Stimulated activated effector memory CD8-positive, alpha-beta T cell treated with anti-CD3 and anti-CD28 coated beads, Interleukin-12 subunit alpha, Interleukin-12 subunit beta, amount 100 ng/mL, for 72 hours (primary cell): ENCODE data around the gene FNDC3B.

Experiments
- ATAC-seq: fragments of 150-1000 bp; cut with Tn5 transposase; 2 replicates; pipeline ENCODE4 v1.10.0; 2021
- DNase-seq, 2 donors: peaks; one replicate each; pipeline ENCODE4 v3.0.0; 2021 to 2022; ENCODE audit warnings: low spot score in 2 of 2
- H3K27ac Mint-ChIP-seq: one replicate; pipeline ENCODE4 v1.8.0; 2022; ENCODE audit warnings: mild to moderate bottlenecking, mixed read lengths
- H3K36me3 Mint-ChIP-seq: one replicate; pipeline ENCODE4 v1.8.0; 2022; ENCODE audit warnings: mild to moderate bottlenecking, mixed read lengths
- H3K4me1 Mint-ChIP-seq: one replicate; pipeline ENCODE4 v1.8.0; 2022; ENCODE audit warnings: mixed read lengths
- H3K4me3 Mint-ChIP-seq: one replicate; pipeline ENCODE4 v1.8.0; 2022; ENCODE audit warnings: mild to moderate bottlenecking, mixed read lengths
- H3K9me3 Mint-ChIP-seq: one replicate; pipeline ENCODE4 v1.8.0; 2022; ENCODE audit warnings: mixed read lengths

FNDC3B gene

GRCh38 chr3:172268868-172269267 is 229.5 kb downstream of the FNDC3B start:
- Mint-ChIP-seq H3K36me3 (peaks cover 22% of the 10 kb centered on the region), H3K9me3 (no peaks in the 10 kb centered on the region), H3K4me1 (no peaks in the 10 kb centered on the region), H3K27ac (no peak overlapping the region), H3K4me3 (no peak overlapping the region)
- ATAC-seq (no peak), DNase-seq (no peak)

- no peaks in the 10 kb centered on the region for H3K4me1 Mint-ChIP-seq
- ATAC-seq (no peak), DNase-seq (no peak)
- no peaks in the 10 kb centered on the region for H3K9me3 Mint-ChIP-seq
- H3K4me3 Mint-ChIP-seq: no peak overlapping the region
- peaks cover 20% of the 10 kb centered on the region for H3K36me3 Mint-ChIP-seq
- H3K27ac Mint-ChIP-seq: no peak overlapping the region
These were observed 231.3 kb downstream of the FNDC3B start for GRCh38 chr3:172270557-172271166.

GRCh38 chr3:172271386-172271976 is 232.1 kb downstream of the FNDC3B start:
- Mint-ChIP-seq H3K36me3 (peaks cover 23% of the 10 kb centered on the region), H3K9me3 (no peaks in the 10 kb centered on the region), H3K4me3 (no peak overlapping the region), H3K4me1 (no peaks in the 10 kb centered on the region), H3K27ac (no peak overlapping the region)
- DNase-seq (no peak), ATAC-seq (no peak)

DNA sequence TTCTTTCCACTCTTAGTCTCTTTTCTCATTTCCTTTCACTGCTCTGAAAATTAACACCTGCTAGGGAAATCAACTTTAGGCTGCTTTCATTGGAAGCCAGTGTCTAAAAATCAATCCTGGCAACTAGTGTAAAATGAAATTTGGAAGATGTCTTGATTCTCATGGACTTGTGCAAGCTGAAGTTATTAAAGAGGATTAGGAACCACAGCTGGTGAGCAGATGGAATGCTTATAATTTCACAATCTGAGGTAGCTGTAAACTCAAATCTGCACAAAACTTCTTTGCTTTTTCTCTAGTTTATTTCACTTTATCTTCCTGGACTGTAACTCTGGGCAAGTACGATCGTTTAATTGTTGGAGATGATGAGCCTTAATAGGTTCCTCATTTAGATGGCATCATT is 233.3 kb downstream of the FNDC3B start:
- H3K27ac Mint-ChIP-seq: no peak overlapping the region

GRCh38 chr3:172273378-172273777 is 234.0 kb downstream of the FNDC3B start:
- Mint-ChIP-seq H3K36me3 (peaks cover 18% of the 10 kb centered on the region), H3K27ac (no peak overlapping the region), H3K4me1 (no peaks in the 10 kb centered on the region), H3K9me3 (no peaks in the 10 kb centered on the region), H3K4me3 (no peak overlapping the region)
- DNase-seq: no peak
- no peak for ATAC-seq

More for the DNA sequence above, 233.3 kb downstream of the FNDC3B start:
- DNase-seq (no peak), ATAC-seq (no peak)
- Mint-ChIP-seq H3K36me3 (peaks cover 18% of the 10 kb centered on the region), H3K9me3 (no peaks in the 10 kb centered on the region), H3K4me3 (no peak overlapping the region), H3K4me1 (no peaks in the 10 kb centered on the region)

DNA sequence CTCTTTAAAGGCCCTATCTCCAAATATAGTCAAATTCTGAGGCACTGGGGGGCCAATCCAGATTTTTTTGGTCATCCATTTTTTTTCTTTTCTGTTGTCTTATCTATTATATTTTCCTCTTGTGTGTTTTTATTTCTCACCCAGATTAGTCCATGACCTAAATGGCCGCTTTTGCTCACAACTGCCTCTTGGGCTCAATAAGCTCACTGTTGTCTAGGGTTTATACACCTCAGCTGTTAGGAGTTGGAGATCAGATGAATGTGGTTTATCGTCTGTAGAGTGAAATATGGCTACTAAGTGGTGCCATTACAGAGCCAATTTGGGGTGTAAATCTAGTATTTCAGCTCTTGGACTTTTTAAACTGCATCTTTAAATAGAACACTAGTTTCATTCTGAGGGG is 235.5 kb downstream of the FNDC3B start:
- DNase-seq (no peak), ATAC-seq (no peak)
- no peak overlapping the region for H3K27ac Mint-ChIP-seq
- H3K36me3 Mint-ChIP-seq: peaks cover 11% of the 10 kb centered on the region
- no peaks in the 10 kb centered on the region for H3K4me1 Mint-ChIP-seq
- no peak overlapping the region for H3K4me3 Mint-ChIP-seq
- H3K9me3 Mint-ChIP-seq: no peaks in the 10 kb centered on the region

DNA sequence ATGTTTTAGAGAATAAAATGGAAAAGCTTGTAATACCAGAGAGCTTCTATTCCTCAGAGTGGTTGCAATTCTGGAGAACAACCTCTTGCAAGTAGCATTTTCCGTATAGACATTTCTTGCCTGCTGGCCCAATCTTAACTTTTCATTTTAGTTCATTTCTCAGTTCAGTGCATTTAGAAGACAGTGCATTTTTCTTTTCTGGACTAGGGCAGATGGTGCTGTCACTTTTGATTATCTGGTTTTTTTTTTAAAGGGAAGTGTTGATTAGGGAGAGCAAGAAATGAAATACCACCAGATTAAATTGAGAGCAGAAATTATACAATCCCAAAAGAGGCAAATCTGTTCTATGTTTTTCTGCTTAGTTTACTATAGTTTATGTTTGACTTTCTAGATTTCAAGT is 236.2 kb downstream of the FNDC3B start:
- Mint-ChIP-seq H3K4me1 (no peaks in the 10 kb centered on the region), H3K4me3 (no peak overlapping the region), H3K36me3 (peaks cover 7% of the 10 kb centered on the region), H3K9me3 (no peaks in the 10 kb centered on the region), H3K27ac (peak overlapping the region; percentile 63)
- no peak for ATAC-seq
- DNase-seq: no peak

GRCh38 chr3:172276103-172276502 is 236.7 kb downstream of the FNDC3B start:
- ATAC-seq (no peak), DNase-seq (no peak)
- H3K36me3 Mint-ChIP-seq: peaks cover 7% of the 10 kb centered on the region
- H3K9me3 Mint-ChIP-seq: no peaks in the 10 kb centered on the region
- H3K27ac Mint-ChIP-seq: peak overlapping the region; percentile 63
- H3K4me1 Mint-ChIP-seq: no peaks in the 10 kb centered on the region
- no peak overlapping the region for H3K4me3 Mint-ChIP-seq

GRCh38 chr3:172277151-172277652 is 237.8 kb downstream of the FNDC3B start:
- Mint-ChIP-seq H3K27ac (no peak overlapping the region), H3K9me3 (no peaks in the 10 kb centered on the region), H3K4me1 (no peaks in the 10 kb centered on the region), H3K36me3 (peaks cover 7% of the 10 kb centered on the region), H3K4me3 (no peak overlapping the region)
- no peak for ATAC-seq
- no peak for DNase-seq

DNA sequence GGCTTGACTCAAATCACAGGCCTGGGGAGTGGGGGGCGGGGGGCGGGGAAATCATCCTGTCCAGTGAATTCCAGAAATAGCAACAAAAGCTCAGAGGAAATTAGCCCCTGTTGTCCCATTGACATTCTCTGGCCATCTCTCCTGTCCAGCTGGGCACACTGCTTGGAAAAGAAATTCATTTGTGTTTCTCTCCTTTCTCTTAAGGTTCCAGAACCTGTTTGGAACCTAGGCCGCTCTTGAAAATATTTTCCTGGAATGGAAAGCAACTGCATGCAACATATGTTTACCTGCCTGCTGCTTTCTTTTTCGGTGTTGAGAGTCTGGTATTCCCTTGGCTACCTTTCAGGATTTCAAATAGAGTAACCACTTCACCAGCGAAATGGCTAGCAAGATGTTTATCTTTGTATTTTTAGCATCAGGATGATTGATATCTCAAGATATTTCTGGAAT is 239.8 kb downstream of the FNDC3B start:
- no peaks in the 10 kb centered on the region for H3K4me1 Mint-ChIP-seq
- no peak overlapping the region for H3K27ac Mint-ChIP-seq
- H3K36me3 Mint-ChIP-seq: peaks cover 13% of the 10 kb centered on the region
- no peak overlapping the region for H3K4me3 Mint-ChIP-seq
- H3K9me3 Mint-ChIP-seq: no peaks in the 10 kb centered on the region
- no peak for ATAC-seq
- DNase-seq: no peak

- Mint-ChIP-seq H3K9me3 (no peaks in the 10 kb centered on the region), H3K4me1 (peaks cover 2% of the 10 kb centered on the region), H3K27ac (no peak overlapping the region), H3K36me3 (peaks cover 13% of the 10 kb centered on the region), H3K4me3 (no peak overlapping the region)
- ATAC-seq (no peak), DNase-seq (no peak)
These were observed 240.6 kb downstream of the FNDC3B start for GRCh38 chr3:172279974-172280373.

GRCh38 chr3:172280406-172281051 is 241.2 kb downstream of the FNDC3B start:
- Mint-ChIP-seq H3K4me1 (peaks cover 7% of the 10 kb centered on the region), H3K36me3 (peaks cover 16% of the 10 kb centered on the region), H3K4me3 (no peak overlapping the region), H3K27ac (no peak overlapping the region), H3K9me3 (no peaks in the 10 kb centered on the region)
- DNase-seq: no peak
- no peak for ATAC-seq

GRCh38 chr3:172281884-172282283 is 242.5 kb downstream of the FNDC3B start:
- peaks cover 7% of the 10 kb centered on the region for H3K4me1 Mint-ChIP-seq
- no peak overlapping the region for H3K27ac Mint-ChIP-seq
- no peak for ATAC-seq
- peaks cover 19% of the 10 kb centered on the region for H3K36me3 Mint-ChIP-seq
- no peaks in the 10 kb centered on the region for H3K9me3 Mint-ChIP-seq
- H3K4me3 Mint-ChIP-seq: no peak overlapping the region
- DNase-seq: no peak

DNA sequence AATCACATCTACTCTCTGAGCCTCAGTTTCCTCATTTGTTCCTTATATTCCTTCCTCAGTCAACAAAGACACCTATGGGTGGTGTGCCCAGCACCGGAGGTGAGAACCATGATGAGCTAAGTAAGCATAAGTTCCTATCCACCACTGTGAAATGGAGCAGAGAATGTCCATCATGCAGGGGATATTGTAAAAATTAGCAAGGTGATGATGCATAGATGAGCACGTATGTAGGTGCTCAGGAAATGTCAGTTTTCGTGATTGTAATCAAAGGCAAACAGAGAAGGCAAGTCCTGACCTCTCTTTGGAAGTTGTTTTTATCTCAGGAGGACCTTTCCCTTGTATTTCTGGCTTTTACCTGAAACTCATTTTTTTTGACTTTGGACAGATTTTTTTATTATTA is 243.5 kb downstream of the FNDC3B start:
- Mint-ChIP-seq H3K36me3 (peaks cover 19% of the 10 kb centered on the region), H3K9me3 (no peaks in the 10 kb centered on the region), H3K4me3 (no peak overlapping the region), H3K27ac (peak overlapping the region; percentile 11), H3K4me1 (peaks cover 16% of the 10 kb centered on the region)
- DNase-seq: no peak
- no peak for ATAC-seq

- DNase-seq (no peak), ATAC-seq (no peak)
- H3K27ac Mint-ChIP-seq: no peak overlapping the region
- no peaks in the 10 kb centered on the region for H3K9me3 Mint-ChIP-seq
- no peak overlapping the region for H3K4me3 Mint-ChIP-seq
- H3K4me1 Mint-ChIP-seq: peaks cover 26% of the 10 kb centered on the region
- peaks cover 25% of the 10 kb centered on the region for H3K36me3 Mint-ChIP-seq
These were observed 244.5 kb downstream of the FNDC3B start for GRCh38 chr3:172283841-172284357.

DNA sequence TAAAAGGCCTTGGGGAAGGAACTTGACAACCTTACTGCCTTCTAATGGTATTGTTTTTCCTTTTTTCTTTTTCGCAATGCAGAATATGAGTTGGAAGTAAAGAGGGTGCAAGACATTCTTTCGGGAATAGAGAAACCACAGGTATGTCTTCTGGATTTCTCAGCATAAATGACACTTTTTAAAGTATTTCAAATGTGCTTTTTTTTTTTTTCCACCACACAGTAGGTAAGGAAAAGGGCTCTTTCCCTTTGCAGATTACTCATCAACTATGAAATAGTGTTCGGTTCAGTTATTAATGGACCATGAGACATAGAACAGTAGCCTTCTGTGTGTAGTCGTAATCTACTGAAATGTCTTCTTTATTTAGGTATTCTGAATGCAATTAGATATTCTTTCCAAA is 246.5 kb downstream of the FNDC3B start:
- DNase-seq (no peak), ATAC-seq (no peak)
- H3K4me3 Mint-ChIP-seq: no peak overlapping the region
- H3K4me1 Mint-ChIP-seq: peaks cover 35% of the 10 kb centered on the region
- no peak overlapping the region for H3K27ac Mint-ChIP-seq
- H3K36me3 Mint-ChIP-seq: peaks cover 25% of the 10 kb centered on the region
- no peaks in the 10 kb centered on the region for H3K9me3 Mint-ChIP-seq
